GM18505 (cell line): ENCODE data around the gene NOP9.
"Not testable (repeated sequence)": the region's sequence is repeated elsewhere in the genome, so short reads cannot be mapped to it uniquely, and the experiment has no call there.

Source experiments
- ATAC-seq: cut with Tn5 transposase; IDR thresholded peaks from one replicate; pipeline ENCODE4 v1.9.1; 2021; ENCODE audit not compliant: unreplicated experiment
- POLR2A ChIP-seq: IDR thresholded peaks from 4 replicates; pipeline ENCODE4 v1.6.1; 2011; ENCODE audit warnings: borderline replicate concordance; ENCODE audit not compliant: insufficient read depth, insufficient read length; ENCODE audit errors: extremely low read depth

The NOP9 gene

GRCh38 chr14:24324024-24324423 lies 24.4 kb downstream of the NOP9 start:
- no peak for TF ChIP-seq POLR2A
- no peak for ATAC-seq

- no peak for TF ChIP-seq POLR2A
- no peak for ATAC-seq
Measured at GRCh38 chr14:24325041-24325530, 25.4 kb downstream of the NOP9 start.

- no peak for TF ChIP-seq POLR2A
- ATAC-seq: no peak
Measured at GRCh38 chr14:24325963-24326362, 26.3 kb downstream of the NOP9 start.

GRCh38 chr14:24327303-24327702 lies 27.7 kb downstream of the NOP9 start:
- no peak for ATAC-seq
- TF ChIP-seq POLR2A: no peak

- not testable (repeated sequence) for ATAC-seq
Measured at GRCh38 chr14:24327914-24328313, 28.3 kb downstream of the NOP9 start.

GRCh38 chr14:24329073-24329663 lies 29.5 kb downstream of the NOP9 start:
- no peak for TF ChIP-seq POLR2A
- ATAC-seq: no peak

GRCh38 chr14:24329736-24330135 lies 30.1 kb downstream of the NOP9 start:
- no peak for ATAC-seq
- no peak for TF ChIP-seq POLR2A

- no peak for ATAC-seq
- TF ChIP-seq POLR2A: no peak
Measured at GRCh38 chr14:24330973-24331674, 31.5 kb downstream of the NOP9 start.

GRCh38 chr14:24331731-24332267 lies 32.1 kb downstream of the NOP9 start:
- no peak for TF ChIP-seq POLR2A
- ATAC-seq: no peak

- TF ChIP-seq POLR2A: no peak
- peak; percentile 75 for ATAC-seq
Measured at GRCh38 chr14:24332268-24332993, 32.8 kb downstream of the NOP9 start.

GRCh38 chr14:24334431-24335291 lies 35.0 kb downstream of the NOP9 start, which contains the start of gene ADCY4:
Gene ADCY4, minus strand, starts transcription at chr14:24335071. Its CDS starts 419 bp downstream, at chr14:24334652.
- no peak for TF ChIP-seq POLR2A
- ATAC-seq: no peak

- no peak for TF ChIP-seq POLR2A
- no peak for ATAC-seq
Measured at GRCh38 chr14:24335461-24336171, 36.0 kb downstream of the NOP9 start.
